OCI-LY7 (cell line): Measurements from ENCODE around the gene ADARB2. TPM values are rescaled to one million over a fixed set of nuclear protein-coding genes. Genes with fewer than 3 reads are reported as not detected.

Experiments used
- BruUV-seq: library from RNA; stranded (reverse); fragments of 400-500 nt; replicated peaks from 2 replicates; lab custom pipeline; 2021; lab: Mats Ljungman, UMichigan
- CTCF ChIA-PET: fragments of 300-600 bp; sonication (Branson Sonifier 250); formaldehyde crosslinking; loops from one replicate; lab custom pipeline; 2022; ENCODE audit warnings: antibody characterized with exemption; ENCODE audit not compliant: unreplicated experiment; lab: Charles Lee
- POLR2A ChIA-PET: fragments of 300-600 bp; sonication (Branson Sonifier 250); formaldehyde crosslinking; loops from one replicate; lab custom pipeline; 2022; ENCODE audit warnings: antibody characterized with exemption; lab: Charles Lee
- DNase-seq: peaks from one replicate; pipeline ENCODE4 v3.0.0-alpha.2; 2015; ENCODE audit warnings: low spot score
- H2AFZ ChIP-seq: fragments of 200-600 bp; sonication (generic), shearing (Covaris generic); 2 replicates; pipeline ENCODE4 v1.6.1; 2014; ENCODE audit warnings: mild to moderate bottlenecking, antibody characterized with exemption, low read length, moderate library complexity
- H3K27ac ChIP-seq: fragments of 200-600 bp; sonication (generic); 2 replicates; pipeline ENCODE4 v1.5.1; 2014; ENCODE audit warnings: mixed run types, low read depth, mild to moderate bottlenecking, moderate library complexity, low read length, inconsistent platforms; ENCODE audit not compliant: poor library complexity, severe bottlenecking
- H3K36me3 ChIP-seq: fragments of 200-600 bp; sonication (generic); 2 replicates; pipeline ENCODE4 v1.6.1; 2014; ENCODE audit warnings: mild to moderate bottlenecking, antibody characterized with exemption, low read length, moderate library complexity, mixed read lengths; ENCODE audit not compliant: insufficient read depth
- H3K4me1 ChIP-seq: fragments of 200-600 bp; sonication (generic); 2 replicates; pipeline ENCODE4 v1.5.1; 2014; ENCODE audit warnings: mild to moderate bottlenecking, low read length; ENCODE audit not compliant: insufficient read depth, poor library complexity, severe bottlenecking
- H3K4me2 ChIP-seq: fragments of 200-600 bp; sonication (generic); 2 replicates; pipeline ENCODE4 v1.6.1; 2014; ENCODE audit warnings: mild to moderate bottlenecking, low read length
- H3K4me3 ChIP-seq: fragments of 200-600 bp; sonication (generic); 2 replicates; pipeline ENCODE4 v1.5.1; 2014; ENCODE audit warnings: mild to moderate bottlenecking, low read depth, low read length; ENCODE audit not compliant: poor library complexity, severe bottlenecking
- H3K79me2 ChIP-seq: fragments of 200-600 bp; sonication (generic); 2 replicates; pipeline ENCODE4 v1.6.1; 2016; ENCODE audit warnings: low read depth, mild to moderate bottlenecking, low read length, moderate library complexity, mixed read lengths; ENCODE audit not compliant: insufficient read depth
- H3K9me2 ChIP-seq: fragments of 200-600 bp; sonication (generic); 2 replicates; pipeline ENCODE4 v1.6.1; 2016; ENCODE audit warnings: mild to moderate bottlenecking, low read length, mixed read lengths; ENCODE audit not compliant: insufficient read depth
- H3K9me3 ChIP-seq: fragments of 200-600 bp; sonication (generic); 2 replicates; pipeline ENCODE4 v1.6.1; 2014; ENCODE audit warnings: mild to moderate bottlenecking, mixed run types, low read length, mixed read lengths
- H4K20me1 ChIP-seq: fragments of 200-600 bp; sonication (generic); 2 replicates; pipeline ENCODE4 v1.6.1; 2014; ENCODE audit warnings: mild to moderate bottlenecking, antibody characterized with exemption, low read length, moderate library complexity, mixed read lengths; ENCODE audit not compliant: insufficient read depth
- CTCF ChIP-seq: fragments of 200-600 bp; sonication (generic); conservative IDR thresholded peaks from 2 replicates; pipeline ENCODE4 v1.5.1; 2014; ENCODE audit warnings: mild to moderate bottlenecking, antibody characterized with exemption, low read length, moderate library complexity, mixed read lengths
- EZH2phosphoT487 ChIP-seq: fragments of 200-600 bp; sonication (generic); IDR thresholded peaks from 2 replicates; pipeline ENCODE4 v1.6.1; 2018; ENCODE audit warnings: low read depth, borderline replicate concordance, mild to moderate bottlenecking, mixed run types, antibody characterized with exemption, low read length, moderate library complexity, mixed read lengths
- intact Hi-C: fragments of 100-400 bp; cut with micrococcal nuclease; formaldehyde crosslinking; loops from one replicate; pipeline ENCODE4 v1.10.0; 2022; ENCODE audit not compliant: unreplicated experiment
- total RNA-seq, 2 experiments: library from RNA; depleted of rRNA in 1 of 2; stranded (reverse); fragments of >200 nt in 1 of 2; shearing (Covaris generic) in 1 of 2; gene quantifications; 2 replicates each; pipeline ENCODE4 v1.2.3, GENCODE V29; 2014 to 2022

Gene ADARB2
- total RNA-seq, 2 experiments from 2014 or later, result 0.03 TPM; not detected in 1

- ChIA-PET CTCF (no interaction called here), POLR2A (interaction anchor here (0.6 kb wide), 1 partner anchor 8 kb away, joined by 3 read pairs; no protein-coding TSS in a partner anchor)
- H3K4me2 ChIP-seq, result no peak overlapping the region
- no peak overlapping the region for H3K27ac ChIP-seq
- no TSS peak for BruUV-seq
- peaks cover 4% of the 10 kb centered on the region; the same call in 1 of the 2 replicates for H3K9me3 ChIP-seq
- H3K79me2 ChIP-seq, result no peaks in the 10 kb centered on the region
- H3K36me3 ChIP-seq, result no peaks in the 10 kb centered on the region; the same call in 1 of the 2 replicates
- no peaks in the 10 kb centered on the region for H3K9me2 ChIP-seq
- H2AFZ ChIP-seq, result no peak overlapping the region
- peaks cover 1% of the 10 kb centered on the region for H3K4me1 ChIP-seq
- no peak for DNase-seq
- no peaks in the 10 kb centered on the region for H4K20me1 ChIP-seq
- intact Hi-C loops, result no loop called here
- H3K4me3 ChIP-seq, result no peak overlapping the region
- TF ChIP-seq CTCF (no peak), EZH2phosphoT487 (no peak)
Measured at GRCh38 chr10:1448252-1448930, 288.9 kb downstream of the ADARB2 start.

- Histone ChIP-seq H3K4me3 (no peak overlapping the region), H3K36me3 (no peaks in the 10 kb centered on the region), H3K79me2 (no peaks in the 10 kb centered on the region), H3K9me3 (no peaks in the 10 kb centered on the region), H3K4me2 (no peak overlapping the region), H3K27ac (no peak overlapping the region), H3K4me1 (no peaks in the 10 kb centered on the region), H2AFZ (no peak overlapping the region), H4K20me1 (no peaks in the 10 kb centered on the region), H3K9me2 (no peaks in the 10 kb centered on the region)
- no TSS peak for BruUV-seq
- DNase-seq, result no peak
- intact Hi-C loops, result no loop called here
- TF ChIP-seq CTCF, result no peak
- TF ChIP-seq EZH2phosphoT487, result no peak
- ChIA-PET CTCF (no interaction called here), POLR2A (no interaction called here)
Measured at GRCh38 chr10:1444826-1445225, 292.5 kb downstream of the ADARB2 start.

- BruUV-seq, result no TSS peak
- peak; percentile 43 for DNase-seq
- H3K4me3 ChIP-seq, result no peak overlapping the region
- no peaks in the 10 kb centered on the region for H3K79me2 ChIP-seq
- H3K9me3 ChIP-seq, result no peaks in the 10 kb centered on the region
- no peaks in the 10 kb centered on the region for H4K20me1 ChIP-seq
- H3K36me3 ChIP-seq, result no peaks in the 10 kb centered on the region
- no peak overlapping the region for H3K4me2 ChIP-seq
- no peaks in the 10 kb centered on the region for H3K9me2 ChIP-seq
- ChIA-PET CTCF (no interaction called here), POLR2A (no interaction called here)
- H2AFZ ChIP-seq, result no peak overlapping the region
- H3K27ac ChIP-seq, result no peak overlapping the region
- H3K4me1 ChIP-seq, result no peaks in the 10 kb centered on the region
- TF ChIP-seq EZH2phosphoT487 (no peak), CTCF (no peak)
- intact Hi-C loops, result no loop called here
Measured at GRCh38 chr10:1440897-1441296, 296.4 kb downstream of the ADARB2 start.
